GM19351 (cell line): ENCODE measurements around the gene DUOXA2.
"Not testable (repeated sequence)": the region's sequence is repeated elsewhere in the genome, so short reads cannot be mapped to it uniquely, and the experiment has no call there.

Experiments used
- ATAC-seq: cut with Tn5 transposase; IDR thresholded peaks from one replicate; pipeline ENCODE4 v1.9.1; 2021; ENCODE audit warnings: mild to moderate bottlenecking, moderate library complexity; ENCODE audit not compliant: unreplicated experiment

The DUOXA2 gene

DNA sequence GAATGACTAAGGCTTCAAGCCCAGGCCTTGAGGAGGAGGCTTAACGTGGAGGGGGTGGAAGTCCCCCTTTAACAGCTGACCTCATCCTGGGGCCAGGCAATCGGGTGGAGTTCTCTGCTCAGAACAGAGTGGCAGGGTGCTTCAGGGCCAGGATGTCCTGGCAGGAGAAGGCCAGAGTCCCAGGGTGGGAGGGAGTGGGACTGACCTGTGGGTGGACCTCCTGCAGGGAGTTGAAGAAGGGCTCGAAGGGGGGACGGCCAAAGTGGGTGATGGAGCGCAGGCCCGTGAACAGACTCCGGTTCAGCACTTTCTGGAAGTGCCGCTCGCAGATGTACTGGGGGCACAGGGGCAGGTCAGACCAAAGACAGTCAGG is 19.8 kb upstream of the DUOXA2 start:
- ATAC-seq, result no peak

DNA sequence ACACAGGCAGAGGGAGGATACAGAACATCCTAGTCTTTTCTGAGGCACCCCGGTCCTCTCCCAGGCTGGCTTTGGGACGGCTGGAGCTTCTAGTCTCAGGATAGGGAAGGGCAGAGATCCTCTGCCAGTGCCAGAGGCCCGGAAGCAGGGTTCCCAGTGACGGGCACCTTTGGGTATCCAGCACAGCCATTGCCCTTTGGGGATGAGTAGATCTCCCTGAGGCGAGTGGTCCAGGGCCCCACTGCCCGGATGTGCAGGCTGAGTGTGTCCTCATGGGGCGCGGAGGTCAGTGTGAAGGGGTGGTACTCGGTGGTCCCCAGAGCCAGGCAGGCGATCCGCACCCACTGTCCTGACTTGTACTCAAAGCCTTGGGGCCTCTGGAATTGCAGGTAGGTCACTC is 18.5 kb upstream of the DUOXA2 start:
- ATAC-seq, result no peak

DNA sequence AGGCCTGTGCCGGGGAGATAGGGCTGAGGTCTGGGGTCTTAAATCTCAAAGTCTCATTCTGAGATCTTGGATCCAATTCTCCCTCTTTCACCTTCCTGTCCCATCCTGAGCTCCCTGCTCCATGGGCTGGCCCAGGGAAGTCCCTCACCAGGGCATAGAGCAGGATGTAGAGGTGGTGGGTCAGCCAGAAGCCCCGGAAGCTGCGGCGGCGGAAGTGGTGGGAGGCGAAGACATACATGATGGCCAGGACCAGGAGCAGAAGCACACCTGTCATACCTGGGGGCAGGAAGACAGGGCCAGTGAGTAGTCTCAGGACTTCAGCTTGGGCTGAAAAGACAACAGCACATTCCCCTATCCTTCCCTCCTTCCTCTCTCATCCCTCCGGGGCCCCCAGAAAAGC is 16.7 kb upstream of the DUOXA2 start:
- ATAC-seq, result no peak

DNA sequence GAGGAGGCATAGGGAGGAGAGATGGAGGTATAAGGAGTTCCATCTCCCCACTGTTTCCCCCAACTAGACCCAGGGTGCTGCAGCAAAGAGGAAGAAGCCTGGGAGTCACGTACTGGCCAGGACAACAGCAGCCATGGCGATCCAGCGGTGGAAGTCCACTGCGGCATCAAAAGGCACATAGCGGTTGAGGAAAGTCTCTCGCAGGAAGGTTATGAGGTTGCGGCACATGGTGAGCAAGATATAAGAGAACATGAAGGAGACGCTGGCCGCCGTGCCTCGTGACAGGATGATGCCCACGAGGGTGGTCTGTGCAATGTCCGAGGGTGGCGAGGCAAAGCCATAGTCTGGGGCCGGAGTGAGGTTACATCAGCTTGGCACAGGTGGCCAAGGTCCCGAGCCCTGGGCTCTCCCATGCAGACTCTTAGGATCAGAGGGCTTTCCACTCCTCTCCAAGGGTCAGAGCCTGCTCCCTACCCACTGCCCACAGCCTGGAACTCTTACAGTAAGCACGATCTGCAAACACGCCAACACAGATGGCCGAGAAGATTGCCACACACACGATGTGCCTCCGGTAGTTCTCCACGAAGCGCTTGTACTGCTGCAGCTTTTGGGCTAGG is 14.5 kb upstream of the DUOXA2 start:
- ATAC-seq, result no peak

DNA sequence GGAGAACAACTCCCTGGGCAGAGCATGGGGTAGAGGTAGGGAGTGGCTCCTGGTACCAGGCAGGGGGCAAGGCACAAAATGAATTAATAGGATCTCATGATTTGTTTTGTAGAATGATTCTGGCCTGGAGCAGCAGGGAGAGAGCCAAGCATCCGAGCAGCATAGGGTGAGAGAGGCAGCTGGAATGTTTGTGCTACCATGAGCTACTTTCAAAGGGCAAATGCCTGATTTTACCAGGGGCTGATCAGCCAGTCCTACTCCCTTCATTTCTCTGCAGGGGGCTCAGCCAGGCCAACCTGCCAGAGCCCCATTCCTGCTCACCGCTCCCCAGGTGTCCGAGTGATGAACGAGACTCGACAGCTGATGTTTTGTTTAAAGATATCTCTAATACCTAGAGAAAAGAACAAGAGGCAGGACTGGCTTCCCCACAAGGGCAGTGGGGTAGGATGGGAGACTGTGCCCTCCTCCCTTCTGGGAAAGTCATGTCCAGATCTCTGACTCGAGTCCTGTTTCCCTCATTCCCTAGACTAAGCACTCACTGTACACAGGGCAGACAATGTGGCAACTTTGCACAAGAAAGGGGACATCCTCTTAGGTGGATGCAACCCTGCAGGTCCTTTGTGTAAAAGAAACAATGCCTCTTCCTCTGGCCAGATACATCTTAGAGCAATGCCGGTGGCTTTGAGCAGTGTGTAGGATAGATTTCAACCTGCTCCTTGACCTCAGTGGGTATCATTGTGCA is 13.1 kb upstream of the DUOXA2 start:
- no peak for ATAC-seq

DNA sequence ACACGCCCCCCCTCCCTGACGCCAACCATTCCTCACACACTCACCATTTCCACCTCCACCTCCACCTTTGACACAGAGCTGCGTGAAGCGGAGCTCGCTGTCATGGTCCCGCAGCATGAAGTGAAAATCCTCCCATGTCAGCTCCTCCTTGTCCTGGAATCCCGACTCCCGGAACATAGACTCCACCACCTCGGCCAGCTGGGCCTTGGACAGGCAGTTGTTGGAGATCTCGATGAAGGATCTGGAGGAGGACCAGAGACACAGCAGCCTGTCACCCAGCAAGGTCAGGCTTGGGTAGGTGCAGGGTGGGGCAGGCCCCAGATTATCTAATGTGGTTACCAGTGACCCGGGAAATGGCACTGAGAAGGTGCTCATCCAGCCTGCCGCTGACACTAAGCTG is 12.4 kb upstream of the DUOXA2 start:
- no peak for ATAC-seq

DNA sequence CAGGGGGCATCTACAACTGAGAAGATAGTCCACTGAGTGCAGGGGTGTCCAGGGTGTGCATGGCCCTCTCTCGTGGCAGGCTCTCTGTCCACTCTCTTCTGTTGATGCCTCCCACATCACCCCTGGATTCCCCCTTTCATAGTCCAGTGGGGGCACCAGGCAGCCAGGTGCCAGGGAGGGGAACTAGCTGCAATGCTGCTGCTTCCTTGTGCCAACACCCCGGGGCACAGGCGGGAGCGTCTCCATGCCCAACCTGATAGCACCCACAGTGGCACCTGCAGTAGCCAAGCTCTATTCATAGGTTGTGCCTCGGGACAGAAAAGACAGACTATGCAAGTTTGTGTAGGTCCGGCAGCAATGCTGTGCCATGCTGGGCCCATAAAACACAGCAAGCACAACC is 11.9 kb upstream of the DUOXA2 start:
- no peak for ATAC-seq

DNA sequence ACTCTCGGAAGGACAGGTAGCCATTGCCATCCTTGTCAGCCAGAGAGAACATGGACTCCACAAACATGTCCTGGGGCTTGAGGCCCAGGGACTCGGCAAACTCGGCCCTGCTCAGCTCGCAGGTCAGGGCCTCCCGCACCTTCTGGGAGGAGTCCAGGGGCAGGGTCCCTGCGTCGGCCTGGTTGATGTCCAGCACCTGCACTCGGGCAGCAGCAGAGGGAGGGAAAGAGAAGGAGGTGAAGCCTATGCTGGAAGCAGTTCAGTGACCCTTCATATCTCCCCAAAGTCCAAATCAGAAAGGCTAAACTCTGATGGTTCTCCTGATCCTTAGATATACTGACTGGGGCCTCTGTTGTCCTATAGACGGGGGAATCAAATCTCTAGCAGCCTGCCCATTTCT is 10.0 kb upstream of the DUOXA2 start:
- ATAC-seq, result not testable (repeated sequence)

DNA sequence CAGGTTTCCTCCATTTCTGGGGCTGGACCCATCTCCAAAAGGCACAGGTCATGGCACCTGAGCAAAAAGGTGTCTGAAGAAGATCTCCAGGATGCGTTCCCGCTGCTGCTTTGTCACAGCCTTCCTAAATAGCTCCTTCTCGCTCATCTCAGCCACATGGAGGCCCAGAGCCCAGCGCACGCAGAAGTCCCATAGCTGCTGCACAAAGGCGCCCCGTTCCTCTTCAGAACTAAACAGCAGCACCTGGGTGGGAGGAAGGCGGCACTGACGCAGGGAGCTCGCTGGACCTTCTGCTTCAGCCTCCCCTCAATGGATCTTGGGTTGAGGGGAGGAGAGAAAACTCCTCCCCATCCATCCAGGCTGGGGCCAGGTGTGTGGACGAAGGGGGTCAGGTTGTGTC is 8.5 kb upstream of the DUOXA2 start:
- ATAC-seq, result no peak

DNA sequence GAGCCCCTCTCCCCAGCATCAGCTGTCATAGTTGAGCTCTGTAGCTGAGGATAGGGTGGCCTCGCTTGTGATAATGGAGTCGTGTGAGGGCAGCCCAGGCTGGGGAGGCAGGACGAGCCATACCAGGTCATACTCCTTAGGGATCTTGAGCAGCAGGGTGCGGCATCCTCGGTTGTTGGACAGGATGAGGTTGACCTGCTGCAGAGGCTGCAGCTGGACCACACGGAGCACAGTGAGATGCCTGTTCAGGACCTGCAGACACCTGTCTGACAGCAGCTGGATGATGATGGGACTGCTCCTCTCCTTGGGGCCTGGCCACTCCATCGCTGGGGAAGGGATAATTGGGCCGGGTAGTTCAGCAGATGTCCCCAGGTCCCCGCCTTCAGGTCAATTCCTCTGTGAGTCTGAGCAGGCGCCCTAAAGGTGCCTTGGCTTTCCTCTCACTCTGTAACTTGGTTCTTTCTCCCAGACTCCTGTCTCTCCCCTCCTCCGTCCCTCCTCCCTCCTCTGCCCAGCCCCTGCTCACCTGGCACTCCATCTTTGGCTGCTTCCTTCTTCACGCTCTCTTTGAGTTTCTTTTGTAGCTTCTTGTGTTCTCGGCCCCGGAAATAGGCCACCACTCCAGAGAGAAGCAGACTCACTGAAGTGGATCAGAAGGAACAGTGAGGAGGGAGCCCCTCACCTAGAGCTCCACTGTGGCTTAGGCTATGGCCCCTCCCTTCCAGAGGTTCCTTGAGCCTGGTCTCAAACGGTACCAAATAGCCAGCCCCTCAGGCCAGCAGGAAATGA is 7.9 kb upstream of the DUOXA2 start:
- ATAC-seq, result no peak

DNA sequence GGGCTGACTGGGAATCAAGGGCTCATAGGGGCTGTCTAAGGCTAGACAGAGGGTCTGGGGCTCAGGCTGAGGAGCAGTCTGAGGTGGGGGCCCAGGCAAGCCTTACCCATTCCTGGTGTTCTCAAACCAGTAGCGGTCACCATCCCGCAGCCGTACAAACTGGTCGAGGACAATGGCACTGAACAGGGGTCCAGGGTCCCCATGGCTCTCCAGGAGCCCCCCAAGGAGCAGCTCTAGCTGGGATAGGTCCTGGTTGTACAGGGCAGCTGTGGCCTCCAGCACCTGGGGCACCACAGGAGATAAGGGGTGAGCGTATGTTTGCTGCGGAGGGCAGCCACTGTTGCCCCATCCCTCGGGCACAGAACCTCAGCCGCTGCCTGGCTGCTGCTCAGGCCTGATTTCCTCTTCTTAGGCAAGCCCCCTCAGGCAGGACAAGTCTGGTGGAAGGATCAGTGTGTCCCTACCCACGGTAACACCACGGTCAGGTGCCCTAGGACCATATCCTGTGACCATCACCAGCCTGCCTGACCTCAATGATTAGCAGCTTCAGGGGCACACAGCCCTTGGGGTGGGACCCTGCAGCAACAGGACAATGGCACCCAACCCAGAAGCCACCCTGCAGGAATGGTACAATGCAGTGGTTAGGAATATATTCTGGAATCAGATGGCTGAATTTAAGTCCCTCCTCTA is 6.0 kb upstream of the DUOXA2 start:
- no peak for ATAC-seq

DNA sequence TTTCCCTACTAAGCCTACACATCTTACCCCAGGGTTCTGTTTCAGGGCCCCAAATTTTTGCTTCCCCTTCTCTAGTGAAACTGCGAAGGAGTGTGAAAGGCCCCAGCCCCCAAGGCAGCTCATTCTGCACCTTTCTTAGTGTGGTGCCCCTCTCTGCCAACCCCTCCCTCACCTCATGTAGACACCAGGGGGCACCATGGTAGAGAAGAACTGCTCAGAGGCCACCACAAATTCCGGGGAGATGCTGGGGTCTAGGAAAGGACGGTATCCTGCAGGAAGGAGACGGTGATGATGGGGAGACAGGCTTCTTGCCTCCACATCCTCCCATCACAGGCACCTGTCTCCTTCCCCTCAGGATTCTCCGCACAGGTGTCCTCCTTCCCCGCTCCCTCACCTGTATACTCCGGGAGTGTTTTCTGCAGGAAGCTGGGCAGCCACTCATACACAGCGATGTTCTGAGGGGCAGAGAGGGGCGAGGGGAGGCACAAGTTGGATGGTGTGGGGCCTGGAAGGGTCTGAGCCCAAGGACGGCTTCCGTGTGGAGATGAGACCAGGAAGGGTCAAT is 3.8 kb upstream of the DUOXA2 start:
- ATAC-seq, result no peak

DNA sequence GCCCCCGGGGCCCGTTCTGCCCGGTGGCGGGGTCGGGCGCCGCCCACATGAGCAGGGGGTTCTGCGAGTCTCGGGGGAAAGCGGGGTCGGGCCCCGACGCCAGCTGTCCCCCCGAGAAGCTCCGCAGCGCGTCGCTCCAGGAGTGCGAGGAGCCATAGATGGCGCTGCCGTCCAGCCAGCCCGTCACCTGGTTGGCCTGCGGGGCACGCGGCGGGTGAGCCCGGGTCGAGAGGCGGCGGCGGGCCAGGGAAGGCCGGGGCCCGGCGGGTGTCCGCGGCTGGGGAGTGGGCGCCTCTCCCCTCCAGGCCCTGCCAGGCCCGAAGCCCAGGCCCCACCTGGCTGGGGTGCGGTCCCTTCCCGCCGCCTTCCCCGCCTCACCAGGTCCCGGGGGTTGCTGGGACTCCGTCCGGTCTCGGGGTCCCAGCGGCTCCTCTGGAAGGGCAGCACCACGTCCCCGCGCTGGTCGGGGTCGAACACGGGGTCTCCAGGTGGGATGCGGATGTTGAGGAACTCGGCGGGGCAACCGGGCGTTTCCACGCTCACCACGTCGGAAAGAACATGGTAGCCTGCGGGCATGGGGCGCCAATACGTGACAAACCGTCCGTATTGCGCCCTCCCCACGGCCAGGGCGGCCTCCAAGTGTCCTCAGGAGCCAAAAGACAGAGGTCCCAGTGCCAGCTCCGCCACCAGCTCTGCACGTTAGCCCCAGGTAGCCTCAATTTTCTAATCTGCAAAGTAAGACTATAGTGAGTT is 2.6 kb upstream of the DUOXA2 start:
- no peak for ATAC-seq

DNA sequence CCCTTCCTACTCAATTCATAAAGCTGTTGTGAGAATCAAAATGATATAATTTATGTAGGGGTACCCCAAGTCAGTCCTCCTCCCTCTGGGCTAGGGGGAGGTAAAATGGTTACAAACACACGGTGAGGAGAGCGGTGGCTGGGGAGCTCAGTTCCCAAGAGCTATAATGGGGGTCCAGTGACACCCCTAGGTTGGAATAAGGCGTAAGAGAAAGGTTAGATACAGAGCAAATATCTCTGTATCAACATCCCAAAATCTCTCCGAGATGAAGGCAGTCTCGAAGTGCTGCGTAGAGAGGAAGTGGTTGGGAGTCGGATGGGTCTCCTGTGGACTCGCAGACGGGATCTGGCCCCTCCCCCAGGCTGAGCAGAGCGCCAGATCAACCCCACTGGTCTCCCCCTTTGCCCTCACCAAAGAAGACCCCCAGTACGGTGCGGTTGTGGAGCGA is 2.0 kb upstream of the DUOXA2 start:
- no peak for ATAC-seq

DNA sequence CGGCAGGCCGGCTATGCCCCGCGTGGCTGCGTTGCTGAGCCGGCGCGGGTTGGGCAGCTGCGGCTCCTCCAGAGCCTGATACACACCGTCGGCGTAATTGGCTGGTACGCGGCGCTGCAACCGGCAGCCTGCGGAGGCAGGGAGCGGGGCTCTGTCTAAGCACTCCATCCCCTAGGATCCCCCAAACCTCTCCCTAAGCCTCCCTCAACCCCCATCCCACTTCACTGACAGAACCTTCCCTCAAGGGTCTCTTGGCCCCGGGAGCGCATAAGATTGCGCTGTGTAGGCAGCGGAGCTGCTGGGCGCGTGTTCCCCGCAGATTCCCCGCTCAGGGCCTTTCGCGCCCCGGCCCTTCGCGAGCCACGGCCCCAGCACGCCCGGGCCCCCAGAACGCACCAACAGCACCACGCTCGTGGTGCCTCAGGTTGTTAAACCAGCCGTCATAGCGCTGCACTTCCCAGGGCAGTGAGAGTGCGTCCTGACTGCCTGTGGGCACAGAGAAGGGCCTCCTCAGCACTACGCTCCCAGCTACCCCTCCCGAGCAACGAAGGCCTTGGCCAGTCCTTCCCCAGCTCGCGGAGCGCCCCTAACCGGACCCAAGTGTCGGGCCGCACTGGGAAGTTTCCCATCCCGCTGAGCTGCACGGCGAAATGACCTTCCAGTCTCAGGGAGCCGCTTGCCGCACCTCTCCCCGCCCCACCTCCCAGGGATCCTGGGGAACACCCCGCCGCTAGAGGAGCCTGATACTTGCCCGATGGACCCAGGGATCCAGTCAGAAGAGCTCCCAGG is 1.3 kb upstream of the DUOXA2 start:
- ATAC-seq, result no peak

DNA sequence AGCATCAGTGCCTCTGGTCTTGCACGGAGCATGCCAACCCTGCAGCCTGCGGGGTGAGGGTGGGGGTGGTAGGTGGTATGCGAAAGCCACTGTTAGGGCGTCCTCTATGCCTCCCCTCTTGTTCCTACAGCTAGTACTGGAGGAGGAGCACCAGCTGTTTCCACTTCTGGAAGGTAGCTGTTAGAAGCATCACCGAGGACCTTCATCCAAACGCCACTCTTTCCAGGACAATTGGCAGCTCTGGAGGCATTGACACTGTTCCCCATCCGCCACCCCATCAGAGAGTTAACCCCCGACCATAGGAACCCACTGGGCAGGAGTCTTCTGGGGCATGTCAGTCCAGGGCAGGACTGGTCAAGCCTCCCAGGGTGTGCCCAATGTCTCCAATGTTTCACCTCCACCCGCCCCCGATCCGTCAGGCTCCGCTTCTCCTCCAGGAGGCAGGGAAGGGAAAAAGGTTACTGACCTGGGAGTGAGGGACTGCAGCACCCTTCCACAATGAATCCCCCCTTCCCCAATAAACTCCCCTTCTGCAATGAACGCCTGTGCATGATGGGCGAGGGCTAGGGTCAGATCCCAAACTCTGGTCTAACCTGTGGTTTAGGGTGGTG is 641 bp upstream of the DUOXA2 start:
- ATAC-seq, result no peak

DNA sequence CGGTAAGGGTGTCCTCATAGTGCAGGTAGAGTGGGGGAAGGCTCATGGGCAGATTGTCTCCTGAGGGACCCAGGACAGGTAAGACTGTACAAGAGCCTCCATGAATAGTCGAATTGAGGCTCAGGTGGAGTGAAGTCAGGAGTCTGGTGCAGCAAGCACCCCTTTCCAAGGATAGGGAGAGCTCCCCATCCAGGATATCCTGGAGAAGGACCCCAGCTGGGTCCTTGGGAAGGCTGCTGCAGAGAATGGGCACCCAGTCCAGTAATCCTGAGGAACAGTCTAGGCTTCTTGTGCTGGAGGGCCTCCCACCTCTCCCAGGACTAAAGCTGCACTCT is 592 bp downstream of the DUOXA2 start:
- no peak for ATAC-seq

DNA sequence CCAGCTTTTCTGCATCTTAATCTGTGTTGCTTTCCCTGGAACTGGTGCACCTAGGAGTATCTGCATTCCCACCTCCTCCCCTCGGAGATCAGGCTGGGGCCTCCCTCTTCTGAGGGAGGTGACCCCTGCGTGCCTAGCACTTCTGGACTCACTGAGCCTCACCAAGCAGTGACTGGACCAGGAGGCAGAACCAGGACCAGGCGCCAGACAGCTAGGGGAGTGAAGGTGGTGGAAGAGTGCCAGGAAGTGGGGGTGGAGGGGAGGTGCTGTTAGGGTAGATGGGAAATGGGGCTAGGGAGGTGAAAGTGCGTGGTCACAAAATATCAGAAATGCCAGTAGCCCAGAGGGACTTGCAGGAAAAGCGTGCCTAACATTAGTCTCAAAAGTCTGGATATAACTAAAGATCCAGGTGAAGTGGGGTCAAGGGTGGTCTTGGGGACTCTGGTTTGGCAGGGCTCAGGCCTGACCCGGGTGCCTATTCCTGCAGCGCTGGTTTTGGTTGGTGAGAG is 1.2 kb downstream of the DUOXA2 start:
- no peak for ATAC-seq

DNA sequence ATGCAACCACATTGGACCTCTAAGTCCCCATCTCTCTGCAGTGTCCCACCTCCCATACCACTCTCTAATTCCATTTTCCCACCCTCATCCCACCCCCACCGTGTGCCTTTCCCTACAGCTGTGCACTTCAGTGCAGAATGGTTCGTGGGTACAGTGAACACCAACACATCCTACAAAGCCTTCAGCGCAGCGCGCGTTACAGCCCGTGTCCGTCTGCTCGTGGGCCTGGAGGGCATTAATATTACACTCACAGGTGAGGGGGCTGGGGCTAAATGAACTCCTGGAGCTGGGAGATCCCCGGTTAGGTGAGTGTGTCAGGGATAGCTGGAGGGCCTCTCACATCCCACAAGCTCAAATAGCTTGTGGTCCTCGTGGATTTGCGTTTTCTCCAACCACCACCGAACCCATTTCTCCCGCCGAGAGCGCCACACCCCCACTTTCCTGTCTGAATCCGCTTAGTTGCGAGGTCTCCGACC is 1.9 kb downstream of the DUOXA2 start:
- no peak for ATAC-seq
